ENCODE results near the gene SPI1. TPM values are rescaled to one million over a fixed set of nuclear protein-coding genes. Genes with fewer than 3 reads are reported as not detected.

Gene SPI1
- 0.22 TPM in 1 of 2 replicates, not detected in the other for total RNA-seq (2014; rRNA removed)
- percentile 15 among the genes with signal in this experiment for Bru-seq, nascent RNA
- BruChase-seq, experiment 1, labeled RNA remaining after a 6-hour chase: percentile 18 among the genes with signal in this experiment
- percentile 15 among the genes with signal in this experiment for BruChase-seq, experiment 2, labeled RNA remaining after a 2-hour chase
- long read RNA-seq: 0 reads

DNA sequence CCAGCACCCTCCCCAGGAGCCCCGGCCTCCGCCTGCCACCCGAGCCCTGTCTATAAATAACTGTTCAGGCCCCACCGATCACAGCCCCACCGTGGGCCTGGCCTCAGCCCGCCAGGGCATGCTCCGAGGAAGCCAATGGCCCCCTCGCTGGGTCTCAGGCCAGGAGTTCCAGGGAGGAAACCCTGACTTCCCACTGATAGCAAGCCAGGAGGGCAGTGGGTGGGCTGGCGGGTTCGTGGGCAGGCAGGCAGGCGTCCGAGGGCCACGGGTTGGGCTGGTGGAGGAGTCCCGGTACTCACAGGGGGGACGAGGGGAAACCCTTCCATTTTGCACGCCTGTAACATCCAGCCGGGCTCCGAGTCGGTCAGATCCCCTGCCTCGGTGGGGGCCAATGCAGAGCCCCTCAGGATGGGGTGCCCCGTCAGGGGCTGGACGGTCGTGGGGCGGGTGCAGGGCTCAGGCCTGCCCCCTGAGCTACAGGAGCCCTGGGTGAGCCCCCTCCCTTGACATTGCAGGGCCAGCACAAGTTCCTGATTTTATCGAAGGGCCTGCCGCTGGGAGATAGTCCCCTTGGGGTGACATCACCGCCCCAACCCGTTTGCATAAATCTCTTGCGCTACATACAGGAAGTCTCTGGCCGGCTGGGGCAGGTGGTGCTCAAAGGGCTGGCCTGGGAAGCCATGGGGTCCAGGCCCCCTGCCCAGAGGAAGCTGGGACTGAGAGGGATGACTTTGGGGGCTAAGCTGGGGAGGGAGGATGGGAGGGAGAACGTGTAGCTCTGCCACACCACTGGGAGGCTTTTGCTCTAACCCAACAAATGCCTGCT is at the start of gene SPI1:
SPI1 (minus strand) TSS at position 538 of the 826 bp plus-strand sequence; CDS start at position 344, 194 bp downstream.
- Histone ChIP-seq H3K9me3 (ENCODE audit: low read length) (no peaks in the 10 kb centered on the region), H3F3A (ENCODE audit: low read length, unreplicated experiment) (no peaks in the 10 kb centered on the region), H3K27ac (ENCODE audit: low read length) (no peak within 1 kb of the TSS), H4K20me1 (ENCODE audit: low read length) (no peaks in the 10 kb centered on the region), H2AFZ (ENCODE audit: low read length) (no peak within 1 kb of the TSS), H3K79me2 (ENCODE audit: low read length) (no peaks in the 10 kb centered on the region), H3K4me2 (ENCODE audit: low read length) (no peak within 1 kb of the TSS), H3K9me2 (replicated peaks; ENCODE audit: low read length) (no peaks in the 10 kb centered on the region), H3K36me3 (ENCODE audit: low read depth, low read length) (no peaks in the 10 kb centered on the region), H3K9ac (ENCODE audit: low read length) (no peak within 1 kb of the TSS), H3K4me1 (ENCODE audit: insufficient read depth, low read length) (peaks cover 9% of the 10 kb centered on the region; the same call in 1 of the 2 replicates), H3K27me3 (ENCODE audit: low read length) (no peaks in the 10 kb centered on the region), H3K4me3 (ENCODE audit: low read length) (no peak within 1 kb of the TSS)
- ATAC-seq: no peak
- no peak for DNase-seq
- no TSS peak for BruUV-seq (replicated peaks)
- POLR2A ChIA-PET (ENCODE audit: unreplicated experiment): no interaction called here
- intact Hi-C loops (cut with micrococcal nuclease): no loop called here
- TF ChIP-seq EZH2 (IDR thresholded peaks at IDR 0.05; ENCODE audit: low read length, unreplicated experiment) (no peak), EZH2phosphoT487 (IDR thresholded peaks at IDR 0.05; ENCODE audit: borderline replicate concordance, low read length) (no peak)
- TF ChIP-seq, protein P1, sequence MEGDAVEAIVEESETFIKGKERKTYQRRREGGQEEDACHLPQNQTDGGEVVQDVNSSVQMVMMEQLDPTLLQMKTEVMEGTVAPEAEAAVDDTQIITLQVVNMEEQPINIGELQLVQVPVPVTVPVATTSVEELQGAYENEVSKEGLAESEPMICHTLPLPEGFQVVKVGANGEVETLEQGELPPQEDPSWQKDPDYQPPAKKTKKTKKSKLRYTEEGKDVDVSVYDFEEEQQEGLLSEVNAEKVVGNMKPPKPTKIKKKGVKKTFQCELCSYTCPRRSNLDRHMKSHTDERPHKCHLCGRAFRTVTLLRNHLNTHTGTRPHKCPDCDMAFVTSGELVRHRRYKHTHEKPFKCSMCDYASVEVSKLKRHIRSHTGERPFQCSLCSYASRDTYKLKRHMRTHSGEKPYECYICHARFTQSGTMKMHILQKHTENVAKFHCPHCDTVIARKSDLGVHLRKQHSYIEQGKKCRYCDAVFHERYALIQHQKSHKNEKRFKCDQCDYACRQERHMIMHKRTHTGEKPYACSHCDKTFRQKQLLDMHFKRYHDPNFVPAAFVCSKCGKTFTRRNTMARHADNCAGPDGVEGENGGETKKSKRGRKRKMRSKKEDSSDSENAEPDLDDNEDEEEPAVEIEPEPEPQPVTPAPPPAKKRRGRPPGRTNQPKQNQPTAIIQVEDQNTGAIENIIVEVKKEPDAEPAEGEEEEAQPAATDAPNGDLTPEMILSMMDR (conservative IDR thresholded peaks at IDR 0.05; ENCODE audit: low read depth, low read length): no peak
- CTCF ChIA-PET: no interaction called here

DNA sequence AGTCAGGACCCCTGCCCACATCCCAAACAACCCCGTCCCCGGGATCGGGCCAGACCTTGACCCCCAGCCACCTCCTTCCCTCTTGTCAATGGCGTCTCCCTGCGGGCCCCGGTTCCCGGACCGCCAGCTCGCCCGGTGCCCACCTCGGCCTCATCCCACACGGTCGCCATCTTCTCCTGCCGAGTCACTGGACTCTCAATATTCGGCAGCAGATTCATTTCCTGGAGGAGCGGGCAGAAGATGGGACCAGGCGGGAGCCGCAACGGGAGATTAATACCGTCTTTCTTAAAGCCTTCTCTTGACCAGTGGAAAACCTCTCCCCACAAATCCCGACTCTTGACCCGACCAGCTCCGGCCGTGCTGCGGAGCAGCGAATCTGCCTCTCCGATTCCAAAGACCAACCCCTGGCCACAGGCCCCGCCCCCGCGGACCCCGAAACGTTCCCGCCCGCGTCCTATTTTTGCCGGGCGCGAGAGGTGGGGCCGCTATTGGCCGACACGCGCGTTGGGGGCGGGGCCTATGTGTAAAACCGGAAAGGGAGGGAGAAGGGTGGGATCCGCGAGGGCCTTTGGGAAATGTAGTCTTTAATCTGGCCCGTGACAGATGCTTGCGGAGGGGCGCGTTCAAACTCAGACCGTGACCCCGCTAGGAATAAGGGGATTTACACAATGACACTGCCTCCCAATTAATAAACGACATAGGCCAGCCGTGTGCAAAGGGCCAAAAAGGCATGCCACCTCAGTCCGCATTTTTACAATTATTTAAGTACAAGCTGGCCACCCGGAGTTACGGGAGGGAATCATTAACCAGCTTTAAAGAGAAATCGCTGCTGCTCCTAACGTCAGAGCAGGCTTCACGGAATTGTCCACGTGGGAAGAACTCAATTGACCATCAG is 48.0 kb upstream of the SPI1 start, which contains the start of gene PSMC3:
PSMC3 (minus strand) TSS at position 378 of the 895 bp plus-strand sequence; CDS start at position 218, 160 bp downstream.
- no TSS peak for BruUV-seq (replicated peaks)
- peak within 1 kb of the TSS; percentile 97 for H3K4me3 ChIP-seq (ENCODE audit: low read length)
- ChIA-PET CTCF (interaction anchor here (0.6 kb wide), 1 partner anchor 28 kb away, joined by 5 read pairs; no protein-coding TSS in a partner anchor), POLR2A (ENCODE audit: unreplicated experiment) (no interaction called here)
- H3K4me1 ChIP-seq (ENCODE audit: insufficient read depth, low read length): peaks cover 11% of the 10 kb centered on the region
- H3K9me2 ChIP-seq (replicated peaks; ENCODE audit: low read length): no peaks in the 10 kb centered on the region
- H3K79me2 ChIP-seq (ENCODE audit: low read length): peaks cover 31% of the 10 kb centered on the region
- intact Hi-C loops (cut with micrococcal nuclease): no loop called here
- H3K27ac ChIP-seq (ENCODE audit: low read length): peak within 1 kb of the TSS; percentile 83
- H3F3A ChIP-seq (ENCODE audit: low read length, unreplicated experiment): no peaks in the 10 kb centered on the region
- H4K20me1 ChIP-seq (ENCODE audit: low read length): no peaks in the 10 kb centered on the region
- peak within 1 kb of the TSS; percentile 95 for H2AFZ ChIP-seq (ENCODE audit: low read length)
- H3K9me3 ChIP-seq (ENCODE audit: low read length): no peaks in the 10 kb centered on the region
- ATAC-seq (peak; percentile 89), DNase-seq (peak; percentile 95)
- H3K4me2 ChIP-seq (ENCODE audit: low read length): peak within 1 kb of the TSS; percentile 94
- peaks cover 26% of the 10 kb centered on the region; the same call in 1 of the 2 replicates for H3K36me3 ChIP-seq (ENCODE audit: low read depth, low read length)
- TF ChIP-seq EZH2phosphoT487 (IDR thresholded peaks at IDR 0.05; ENCODE audit: borderline replicate concordance, low read length): no peak
- TF ChIP-seq, protein P1 (conservative IDR thresholded peaks at IDR 0.05; ENCODE audit: low read depth, low read length): no peak
- TF ChIP-seq EZH2 (IDR thresholded peaks at IDR 0.05; ENCODE audit: low read length, unreplicated experiment): no peak
- H3K9ac ChIP-seq (ENCODE audit: low read length): peak within 1 kb of the TSS; percentile 99
- H3K27me3 ChIP-seq (ENCODE audit: low read length): no peaks in the 10 kb centered on the region

Measured in PC-3 (cell line).